GM18873 (cell line): Measurements from ENCODE around the gene SBNO1.
"Not testable (repeated sequence)": the region's sequence is repeated elsewhere in the genome, so short reads cannot be mapped to it uniquely, and the experiment has no call there.

ENCODE experiments used
- ATAC-seq: cut with Tn5 transposase; IDR thresholded peaks from one replicate; pipeline ENCODE4 v1.9.1; 2021; ENCODE audit warnings: mild to moderate bottlenecking, moderate library complexity, moderate number of reproducible peaks; ENCODE audit not compliant: unreplicated experiment, low FRiP score

SBNO1 gene

DNA sequence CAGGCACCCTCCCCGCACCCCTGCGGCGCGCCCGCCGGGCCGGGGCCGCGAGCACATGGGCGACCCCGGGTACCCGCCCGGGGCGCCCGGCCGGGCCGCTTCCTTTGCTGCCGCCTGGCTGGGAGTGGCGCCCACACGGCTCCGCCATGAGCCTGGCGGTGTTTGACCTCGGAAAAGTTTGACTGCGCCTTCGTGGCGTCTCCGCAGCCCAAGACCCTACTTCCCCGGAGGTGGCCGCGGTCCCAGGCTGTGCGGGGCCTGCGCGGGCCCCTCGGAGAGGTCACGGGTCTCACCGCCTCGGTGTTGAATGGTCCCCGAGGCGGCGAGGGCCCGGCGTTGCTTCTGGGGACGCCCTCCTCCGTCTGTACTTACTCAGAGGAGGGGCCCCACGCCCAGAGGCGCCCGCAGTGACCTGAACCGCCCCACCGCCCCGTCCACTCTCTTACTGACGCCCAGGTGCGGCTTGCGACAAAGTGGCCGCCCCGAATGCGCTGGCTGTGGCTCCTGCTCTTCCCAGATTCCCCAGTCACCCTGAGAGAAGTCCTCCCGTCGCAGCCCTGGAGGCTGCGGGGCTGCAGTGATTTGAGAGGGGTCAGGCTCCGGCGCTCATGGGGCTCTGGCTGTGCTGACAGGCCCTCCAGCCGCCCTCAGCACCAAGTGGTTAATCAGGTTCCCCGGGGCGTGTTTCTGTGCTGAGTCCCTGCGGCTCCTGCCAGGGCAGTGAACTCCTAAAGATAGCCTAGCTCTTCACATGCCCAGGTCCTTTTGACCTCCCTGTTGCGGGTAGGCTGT is 25.1 kb upstream of the SBNO1 start:
- ATAC-seq: no peak

DNA sequence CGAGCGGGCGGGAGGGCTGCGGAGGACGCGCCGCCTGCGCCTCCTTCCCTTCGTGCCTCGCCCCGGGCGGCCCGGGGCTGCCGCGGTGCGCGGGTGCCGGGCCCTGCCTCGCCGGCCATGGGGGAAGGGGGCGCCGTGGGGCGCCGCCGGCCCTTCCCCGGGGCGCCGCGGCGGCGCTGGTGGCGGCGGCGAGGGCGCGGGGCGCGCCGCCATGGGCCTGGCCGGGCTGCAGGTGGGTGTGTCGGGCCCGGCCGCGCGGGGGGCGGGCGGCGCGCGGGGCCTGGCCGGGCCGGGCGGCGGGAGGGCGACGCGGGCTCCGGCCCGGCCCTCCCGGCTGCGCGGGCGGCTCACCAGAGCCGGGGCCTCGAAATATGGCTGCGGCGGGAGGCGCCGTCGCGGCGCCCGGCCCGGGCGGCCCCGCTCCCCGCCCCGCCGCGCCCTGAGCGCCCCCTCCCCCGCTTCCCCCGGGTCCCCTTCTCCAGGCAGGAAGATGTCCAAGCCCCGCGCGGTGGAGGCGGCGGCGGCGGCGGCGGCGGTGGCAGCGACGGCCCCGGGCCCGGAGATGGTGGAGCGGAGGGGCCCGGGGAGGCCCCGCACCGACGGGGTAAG is 24.4 kb upstream of the SBNO1 start:
- ATAC-seq: no peak

DNA sequence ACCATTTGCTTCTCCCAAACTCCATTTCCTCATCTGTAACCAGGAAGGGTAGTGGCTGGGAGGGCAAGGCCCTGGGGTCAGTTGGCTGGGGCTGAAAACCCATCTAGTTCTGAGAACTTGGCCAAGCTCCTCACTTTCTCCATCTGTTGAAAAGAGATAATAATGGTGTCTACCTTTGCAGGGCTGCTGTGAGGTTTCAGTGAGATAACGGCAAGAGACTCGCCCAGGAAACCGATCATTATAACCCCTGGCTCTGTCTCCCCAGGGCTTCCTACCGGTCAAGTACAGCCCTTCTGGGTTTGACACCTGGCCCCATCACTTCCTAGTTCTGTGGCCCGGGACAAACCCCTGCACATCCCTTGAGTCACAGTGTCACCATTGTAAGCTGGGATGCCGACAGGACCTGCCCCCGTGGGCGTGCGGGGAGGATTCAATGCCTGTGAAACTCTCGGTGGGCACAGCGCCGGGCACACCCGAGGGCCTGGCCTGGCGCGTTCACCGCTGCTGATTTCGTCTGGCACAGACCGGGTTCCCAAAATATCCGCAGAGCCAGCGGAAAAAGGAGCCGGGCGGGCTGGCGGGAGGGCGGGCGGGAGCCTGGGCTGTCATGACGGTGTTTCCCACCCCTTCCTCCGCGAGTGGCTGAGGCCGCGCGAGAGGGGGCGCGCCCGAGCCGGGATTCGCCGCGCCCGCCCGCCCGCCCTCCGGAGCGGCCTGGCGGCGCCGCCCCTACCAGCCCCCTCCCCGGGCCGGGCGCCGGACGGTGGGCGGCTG is 23.7 kb upstream of the SBNO1 start:
- no peak for ATAC-seq

DNA sequence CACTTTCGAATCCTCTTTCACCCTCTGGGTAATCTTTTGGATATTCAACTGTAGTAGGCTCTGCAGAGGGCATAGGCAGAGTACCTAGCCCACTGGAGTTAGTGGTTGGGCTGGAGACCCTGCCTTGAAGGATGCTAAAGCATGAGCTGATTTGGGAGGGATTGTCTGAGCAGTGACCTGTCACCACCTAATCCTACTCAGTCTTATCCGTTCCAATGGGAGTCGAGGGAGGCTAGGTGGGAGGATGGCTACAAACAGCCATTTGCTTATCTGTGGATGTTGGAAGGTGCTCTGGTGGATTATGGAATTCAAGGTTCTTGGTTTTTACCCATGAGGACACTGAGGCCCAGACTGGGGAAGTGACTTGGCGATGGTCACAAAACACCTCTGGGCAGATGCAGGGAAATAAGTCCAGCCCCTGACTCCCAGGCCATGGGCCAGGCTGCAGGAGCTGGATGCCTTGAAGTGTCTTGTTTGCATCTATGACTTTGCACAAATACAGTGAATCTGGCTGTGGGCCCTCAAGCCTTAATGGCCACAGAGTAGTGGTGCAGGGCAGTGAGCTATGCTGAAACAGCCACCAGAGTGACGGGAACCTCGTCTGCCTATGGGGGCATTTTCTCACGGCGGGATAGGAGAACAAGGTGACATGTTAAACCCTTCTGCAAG is 23.0 kb upstream of the SBNO1 start:
- ATAC-seq: no peak

DNA sequence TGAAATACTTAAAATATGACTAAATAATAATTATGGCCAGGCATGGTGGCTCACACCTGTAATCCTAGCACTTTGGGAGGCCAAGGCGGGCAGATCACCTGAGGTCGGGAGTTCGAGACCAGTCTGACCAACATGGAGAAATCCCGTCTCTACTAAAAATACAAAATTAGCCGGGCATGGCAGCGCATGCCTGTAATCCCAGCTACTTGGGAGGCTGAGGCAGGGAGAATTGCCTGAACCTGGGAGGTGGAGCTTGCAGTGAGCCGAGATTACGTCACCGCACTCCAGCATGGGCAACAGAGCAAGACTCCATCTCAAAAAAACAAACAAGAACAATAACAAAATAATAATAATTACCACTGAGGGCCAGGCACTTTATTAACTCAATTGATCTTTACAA is 20.9 kb upstream of the SBNO1 start:
- ATAC-seq: not testable (repeated sequence)

DNA sequence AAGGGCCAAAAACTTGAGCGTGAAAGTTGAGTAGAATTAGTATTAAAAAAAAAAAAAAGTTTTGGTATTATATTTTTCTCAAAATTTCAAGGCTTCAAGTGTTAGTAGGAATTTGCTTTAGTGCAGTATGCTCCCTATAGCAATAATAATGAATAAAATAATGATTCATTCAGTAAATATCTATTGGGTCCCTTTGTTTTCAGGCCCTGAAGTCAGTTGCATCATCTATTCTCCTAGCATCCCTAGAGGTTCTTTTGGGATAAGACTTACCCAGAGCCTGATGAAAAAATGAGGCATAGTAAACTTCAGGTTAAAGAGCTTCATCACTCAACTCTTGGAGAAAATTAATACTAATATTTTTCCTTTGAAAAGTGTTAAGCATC is 20.3 kb upstream of the SBNO1 start:
- no peak for ATAC-seq

DNA sequence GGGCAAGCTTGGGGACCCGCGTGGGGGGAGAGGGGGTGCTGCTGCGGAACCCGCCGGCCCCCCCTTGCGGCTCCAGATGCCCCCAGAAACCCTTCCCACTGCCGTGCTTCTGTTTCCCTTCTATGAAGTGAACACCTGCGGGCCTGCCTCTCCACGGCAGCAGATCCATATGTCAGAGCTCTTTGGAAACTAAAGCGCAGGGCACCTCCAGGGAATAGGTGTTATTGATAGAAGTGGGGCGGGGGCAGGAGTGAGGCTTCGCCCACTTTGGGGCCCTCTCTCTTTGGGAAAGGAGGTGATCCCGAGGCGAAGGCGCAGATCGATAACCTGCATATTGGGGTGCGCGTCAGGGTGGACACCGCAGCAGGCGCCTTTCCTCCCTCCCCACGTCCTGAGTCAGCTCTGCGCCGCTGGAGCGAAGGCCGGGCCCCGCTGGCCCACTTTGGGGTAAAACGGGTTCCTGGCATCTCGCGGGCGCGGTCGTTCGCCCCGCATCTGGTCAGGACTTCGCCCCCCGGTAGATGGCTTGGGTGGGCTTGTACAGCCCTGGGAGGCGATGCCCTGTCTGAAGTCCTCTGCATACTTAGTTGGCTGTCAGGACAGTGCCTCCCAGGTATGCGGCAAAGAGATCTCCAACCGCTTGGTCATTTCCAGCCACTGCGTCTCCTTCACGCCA is 19.8 kb upstream of the SBNO1 start:
- ATAC-seq: no peak

DNA sequence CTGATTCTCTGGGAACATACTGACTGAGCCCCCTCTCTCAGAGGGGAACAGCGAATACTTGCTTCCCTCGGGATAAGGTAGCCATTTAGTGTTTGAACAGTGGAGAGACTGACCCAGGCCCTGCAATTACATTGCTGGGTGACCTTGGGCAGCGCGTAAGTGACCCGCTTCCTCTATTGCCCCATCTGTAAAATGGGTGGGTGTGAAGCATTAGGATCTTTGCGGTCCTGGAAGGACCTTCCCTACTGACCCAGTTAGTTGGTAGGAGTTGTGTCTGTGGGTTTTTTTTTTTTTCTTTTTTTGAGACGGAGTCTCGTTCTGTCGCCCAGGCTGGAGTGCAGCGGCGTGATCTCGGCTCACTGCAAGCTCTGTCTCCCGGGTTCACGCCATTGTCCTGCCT is 18.0 kb upstream of the SBNO1 start:
- no peak for ATAC-seq

DNA sequence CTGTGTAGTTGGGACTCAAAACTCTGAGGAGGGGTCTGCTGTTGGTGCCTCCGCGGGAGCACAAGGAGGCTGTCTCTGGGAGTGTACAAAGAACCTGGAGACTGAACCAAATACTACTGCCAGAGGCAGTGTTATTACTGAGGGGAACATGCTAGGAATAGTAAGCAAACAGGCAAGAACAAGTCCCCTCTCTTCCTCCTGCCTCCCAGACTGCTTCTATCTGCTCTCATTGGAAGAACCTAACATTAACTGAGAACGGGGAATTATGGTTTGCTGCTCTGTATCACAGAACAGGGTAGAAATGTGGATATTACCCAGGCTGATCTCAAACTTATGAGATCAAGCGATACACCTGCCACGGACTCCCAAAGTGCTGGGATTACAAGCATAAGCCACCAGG is 14.7 kb upstream of the SBNO1 start:
- no peak for ATAC-seq

DNA sequence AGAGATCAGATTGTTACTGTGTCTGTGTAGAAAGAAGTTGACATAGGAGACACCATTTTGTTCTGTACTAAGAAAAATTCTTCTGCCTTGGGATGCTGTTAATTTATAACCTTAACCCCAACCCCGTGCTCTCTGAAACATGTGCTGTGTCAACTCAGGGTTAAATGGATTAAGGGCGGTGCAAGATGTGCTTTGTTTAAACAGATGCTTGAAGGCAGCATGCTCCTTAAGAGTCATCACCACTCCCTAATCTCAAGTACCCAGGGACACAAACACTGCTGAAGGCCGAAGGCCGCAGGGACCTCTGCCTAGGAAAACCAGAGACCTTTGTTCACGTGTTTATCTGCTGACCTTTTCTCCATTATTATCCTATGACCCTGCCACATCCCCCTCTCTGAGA is 7.8 kb upstream of the SBNO1 start:
- not testable (repeated sequence) for ATAC-seq

DNA sequence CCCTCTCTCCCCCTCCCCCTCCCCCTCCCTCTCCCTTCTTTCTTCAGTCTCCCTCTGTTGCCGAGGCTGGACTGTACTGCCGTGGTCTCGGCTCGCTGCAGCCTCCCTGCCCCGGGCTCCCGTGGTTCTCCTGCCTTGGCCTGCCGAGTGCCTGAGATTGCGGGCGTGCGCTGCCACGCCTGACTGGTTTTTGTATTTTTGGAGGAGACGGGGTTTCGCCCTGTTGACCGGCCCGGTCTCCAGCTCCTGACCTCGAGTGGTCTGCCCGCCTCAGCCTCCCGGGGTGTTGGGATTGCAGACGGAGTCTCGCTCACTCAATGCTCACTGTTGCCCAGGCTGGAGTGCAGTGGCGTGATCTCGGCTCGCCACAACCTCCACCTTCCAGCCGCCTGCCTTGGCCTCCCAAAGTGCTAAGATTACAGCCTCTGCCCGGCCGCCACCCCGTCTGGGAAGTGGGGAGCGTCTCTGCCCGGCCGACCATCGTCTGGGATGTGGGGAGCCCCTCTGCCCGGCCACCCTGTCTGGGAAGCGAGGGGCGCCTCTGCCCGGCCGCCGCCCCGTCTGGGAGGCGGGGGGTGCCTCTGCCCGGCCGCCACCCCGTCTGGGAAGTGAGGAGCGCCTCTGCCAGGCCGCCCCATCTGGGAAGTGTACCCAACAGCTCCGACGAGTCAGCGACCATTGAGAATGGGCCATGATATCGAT is 7.2 kb upstream of the SBNO1 start:
- not testable (repeated sequence) for ATAC-seq

DNA sequence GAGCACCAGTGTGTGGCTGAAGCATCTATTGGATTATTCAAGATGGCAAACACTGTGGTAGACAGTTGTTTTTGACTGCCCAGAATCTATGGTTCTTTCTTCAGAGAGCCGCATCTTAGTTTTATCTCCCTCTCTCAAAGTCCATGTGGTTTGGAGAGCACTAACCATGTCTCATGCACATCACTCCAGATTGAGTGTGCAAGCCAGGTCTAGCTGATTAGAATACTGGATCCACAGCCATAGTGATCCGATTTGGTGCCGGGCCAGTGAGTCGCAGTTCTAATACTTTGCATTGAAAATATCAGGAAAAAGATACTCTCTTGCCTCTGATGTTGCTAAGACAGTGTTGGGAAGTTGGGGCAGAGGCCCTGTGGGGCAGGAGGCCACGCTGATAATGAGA is 4.6 kb upstream of the SBNO1 start:
- ATAC-seq: no peak

DNA sequence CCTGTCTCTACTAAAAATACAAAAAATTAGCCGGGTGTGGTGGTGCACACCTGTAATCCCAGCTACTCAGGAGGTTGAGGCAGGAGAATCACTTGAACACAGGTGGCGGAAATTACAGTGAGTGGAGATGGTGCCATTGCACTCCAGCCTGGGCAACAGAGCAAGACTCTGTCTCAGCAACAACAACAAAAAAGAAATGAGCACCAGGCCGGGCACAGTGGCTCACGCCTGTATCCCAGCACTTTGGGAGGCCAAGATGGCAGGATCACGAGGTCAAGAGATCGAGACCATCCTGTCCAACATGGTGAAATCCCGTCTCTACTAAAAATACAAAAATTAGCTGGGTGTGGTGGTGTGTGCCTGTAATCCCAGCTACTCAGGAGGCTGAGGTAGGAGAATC is 3.8 kb upstream of the SBNO1 start:
- ATAC-seq: not testable (repeated sequence)

DNA sequence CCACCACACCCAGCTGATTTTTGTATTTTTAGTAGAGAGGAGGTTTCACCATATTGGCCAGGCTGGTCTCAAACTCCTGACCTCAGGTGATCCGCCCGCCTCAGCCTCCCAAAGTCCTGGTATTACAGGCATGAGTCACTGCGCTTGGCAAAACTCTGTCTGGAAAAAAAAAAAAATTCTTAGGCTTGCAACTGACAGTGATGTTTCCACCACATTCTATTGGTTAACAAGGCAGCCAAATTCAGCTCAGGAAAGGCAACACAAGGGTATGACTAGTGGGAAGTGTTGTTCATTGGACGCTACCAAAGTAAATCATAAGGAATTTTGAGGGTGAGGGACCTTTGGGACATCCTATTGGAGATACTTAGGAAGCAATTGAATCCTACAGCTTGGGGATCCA is 2.9 kb upstream of the SBNO1 start:
- ATAC-seq: no peak

DNA sequence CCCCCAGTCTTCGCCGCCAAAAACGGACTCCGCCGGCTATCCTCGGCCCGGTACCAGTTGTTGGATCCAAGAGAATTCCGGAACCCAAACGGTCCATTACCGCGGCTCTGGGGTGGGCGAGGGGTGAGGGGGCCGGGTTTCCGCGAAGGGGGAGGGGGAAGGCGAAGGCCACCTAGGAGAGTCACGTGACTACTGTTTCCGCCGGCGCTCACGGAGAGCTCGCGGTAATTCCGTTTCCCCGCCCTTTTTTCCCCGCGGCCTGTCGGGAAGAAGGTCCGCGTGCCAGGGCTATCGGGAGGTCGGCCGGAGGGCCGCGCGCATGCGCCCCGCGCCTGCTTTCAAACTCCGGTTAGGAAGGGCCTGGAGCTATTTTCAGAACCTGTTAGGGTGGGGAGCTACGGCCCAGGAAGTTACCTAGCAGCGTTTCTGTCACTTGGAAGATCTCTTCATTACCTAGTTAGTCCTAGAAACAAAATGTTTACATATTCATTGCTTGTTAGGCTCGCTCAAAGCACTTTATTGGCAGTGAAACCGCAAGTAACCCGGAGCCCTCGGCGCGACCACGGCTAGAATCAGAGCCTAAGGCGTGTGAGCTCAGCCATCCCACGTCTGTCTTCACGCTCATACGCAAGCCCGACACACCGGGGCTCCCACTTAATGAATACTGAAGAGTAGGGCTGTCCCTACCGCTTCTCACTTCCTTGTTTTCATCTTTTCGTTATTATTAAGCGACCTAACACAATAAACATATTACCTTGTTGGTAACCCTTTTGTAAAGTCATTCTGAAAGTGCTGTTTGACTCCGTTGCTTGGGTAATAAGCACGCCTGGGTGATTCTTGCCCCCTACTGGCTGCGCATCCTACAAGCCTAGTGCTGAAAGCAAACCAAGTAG is 624 bp upstream of the SBNO1 start:
- peak; percentile 60 for ATAC-seq

DNA sequence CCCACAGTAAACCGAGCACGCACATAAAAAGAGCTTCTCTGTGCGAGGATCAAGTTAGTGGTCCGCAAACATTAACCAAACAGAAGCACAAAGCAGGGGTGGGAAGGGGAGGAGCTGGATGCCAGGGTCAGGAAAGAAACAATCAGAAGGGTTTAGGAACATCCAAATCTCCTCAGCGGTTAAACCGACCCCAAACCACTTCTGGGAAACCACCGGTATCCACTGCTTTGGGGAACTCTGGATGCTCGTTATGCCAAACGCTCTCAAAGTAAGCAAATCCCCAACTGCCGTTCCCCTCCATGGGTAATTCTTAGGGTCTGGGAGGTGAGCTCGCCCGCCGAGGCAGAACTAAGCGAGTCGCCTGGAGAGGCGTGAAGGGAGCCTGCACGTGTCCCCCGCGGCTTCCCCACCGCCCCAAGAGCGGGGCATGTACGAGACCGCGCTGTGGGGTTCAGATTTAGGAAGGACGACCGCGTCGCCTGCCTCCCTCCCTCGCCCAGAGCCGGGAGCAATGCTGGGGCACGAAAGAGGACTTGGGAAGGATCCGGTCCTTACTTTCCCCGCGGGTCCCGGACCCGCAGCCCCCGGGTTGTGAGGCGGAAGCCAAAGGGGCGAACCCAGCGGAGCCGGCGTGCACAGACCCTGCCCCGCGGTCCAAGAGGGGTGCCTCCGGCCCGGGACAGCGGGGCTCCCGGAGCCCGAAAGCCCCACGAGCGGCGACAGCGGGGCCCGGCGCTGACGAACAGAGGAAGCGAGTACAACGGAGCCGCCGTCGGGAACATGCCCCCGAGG is 711 bp downstream of the SBNO1 start:
- ATAC-seq: no peak

DNA sequence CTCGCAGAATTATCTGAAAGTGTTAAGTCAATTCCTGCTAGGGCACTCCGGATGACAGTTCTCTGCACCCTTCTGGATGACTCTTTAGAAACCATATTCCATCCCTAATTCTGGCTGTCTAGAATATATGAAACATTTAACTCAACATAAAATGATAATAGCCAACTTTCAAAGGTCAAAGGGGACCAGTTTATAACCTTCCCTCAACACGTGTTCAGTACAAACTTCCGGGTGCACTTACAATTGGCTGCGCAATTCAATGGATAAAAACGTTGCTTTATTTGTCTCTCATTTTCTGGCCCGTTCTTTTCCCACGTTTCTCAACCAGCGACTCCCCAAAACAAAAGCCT is 1.3 kb downstream of the SBNO1 start:
- no peak for ATAC-seq

DNA sequence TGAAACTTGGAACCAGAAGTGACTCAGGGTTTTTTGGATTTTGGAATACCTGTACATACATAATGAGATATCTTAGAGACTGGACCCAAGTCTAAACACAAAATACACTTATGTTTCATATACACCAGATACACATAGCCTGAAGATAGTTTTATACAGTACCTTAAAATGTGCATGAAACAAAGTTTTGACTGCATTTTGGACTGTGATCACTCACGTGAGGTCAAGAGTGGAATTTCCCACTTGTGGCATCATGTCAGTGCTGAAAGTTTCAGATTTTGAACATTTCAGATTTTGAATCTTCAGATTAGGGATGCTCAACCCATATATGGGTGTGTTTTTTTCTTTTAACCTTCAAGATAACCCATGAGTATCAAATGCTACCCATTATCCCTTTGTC is 6.6 kb downstream of the SBNO1 start:
- no peak for ATAC-seq
